Measurements from ENCODE around the gene SCAMP2.

DNA sequence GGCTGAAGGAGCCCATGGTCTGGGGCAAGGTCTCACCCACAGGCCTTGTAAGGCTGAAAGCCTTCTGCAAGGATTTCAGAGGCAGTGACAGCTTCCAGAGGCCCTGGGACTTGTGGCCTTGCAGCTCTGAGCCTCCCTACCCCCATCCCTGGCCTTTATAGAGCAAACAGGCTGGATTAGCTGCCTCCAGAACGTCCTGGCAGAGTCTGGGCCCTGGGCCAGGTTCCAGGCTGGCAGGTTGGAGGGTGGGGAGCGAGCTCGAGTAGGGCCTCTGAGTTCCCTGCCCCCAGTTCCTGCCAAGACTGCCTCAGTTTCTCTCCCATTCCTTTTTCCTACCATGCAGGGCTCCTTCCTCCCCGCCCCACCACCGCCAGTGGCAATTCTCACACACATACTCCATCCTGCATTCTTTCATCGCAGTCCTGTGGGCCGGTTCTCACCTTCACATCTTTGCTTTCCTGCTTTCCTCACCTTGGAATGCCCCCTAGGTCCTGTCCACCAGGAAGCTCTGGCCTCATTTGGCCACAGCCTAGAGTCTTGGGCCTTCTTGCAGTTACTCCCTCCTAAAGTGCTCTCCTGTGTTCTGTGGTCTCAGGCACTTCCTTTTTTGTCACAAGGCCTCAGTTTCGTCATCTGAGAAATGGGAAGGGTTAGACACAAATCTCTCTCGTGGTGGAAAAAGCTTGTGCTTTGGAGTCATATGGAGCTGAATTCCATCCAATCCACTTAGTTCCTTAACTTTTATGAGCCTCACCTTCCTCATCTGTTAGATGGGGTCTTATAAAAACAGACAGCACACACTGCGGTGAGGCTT, 57.8 kb downstream of the SCAMP2 start:
- no peak for TF ChIP-seq POLR2A (IDR thresholded peaks at IDR 0.05)
- TF ChIP-seq, protein P1, sequence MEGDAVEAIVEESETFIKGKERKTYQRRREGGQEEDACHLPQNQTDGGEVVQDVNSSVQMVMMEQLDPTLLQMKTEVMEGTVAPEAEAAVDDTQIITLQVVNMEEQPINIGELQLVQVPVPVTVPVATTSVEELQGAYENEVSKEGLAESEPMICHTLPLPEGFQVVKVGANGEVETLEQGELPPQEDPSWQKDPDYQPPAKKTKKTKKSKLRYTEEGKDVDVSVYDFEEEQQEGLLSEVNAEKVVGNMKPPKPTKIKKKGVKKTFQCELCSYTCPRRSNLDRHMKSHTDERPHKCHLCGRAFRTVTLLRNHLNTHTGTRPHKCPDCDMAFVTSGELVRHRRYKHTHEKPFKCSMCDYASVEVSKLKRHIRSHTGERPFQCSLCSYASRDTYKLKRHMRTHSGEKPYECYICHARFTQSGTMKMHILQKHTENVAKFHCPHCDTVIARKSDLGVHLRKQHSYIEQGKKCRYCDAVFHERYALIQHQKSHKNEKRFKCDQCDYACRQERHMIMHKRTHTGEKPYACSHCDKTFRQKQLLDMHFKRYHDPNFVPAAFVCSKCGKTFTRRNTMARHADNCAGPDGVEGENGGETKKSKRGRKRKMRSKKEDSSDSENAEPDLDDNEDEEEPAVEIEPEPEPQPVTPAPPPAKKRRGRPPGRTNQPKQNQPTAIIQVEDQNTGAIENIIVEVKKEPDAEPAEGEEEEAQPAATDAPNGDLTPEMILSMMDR (IDR thresholded peaks at IDR 0.05) = no peak

Data from thyroid gland (tissue), 4 donors.